ENCODE measurements around the gene DDX50.
A peak's percentile ranks its signal among the peaks of the same experiment; 100 is the strongest.

Gene DDX50

GRCh38 chr10:68987611-68988010 is 86.5 kb downstream of the DDX50 start:
- DNase-seq (ENCODE audit: low spot score), result peak; percentile 9

GRCh38 chr10:68988530-68989316 is 87.6 kb downstream of the DDX50 start, which contains the start of gene KIFBP:
Gene KIFBP (plus strand): TSS chr10:68988803. CDS start chr10:68988833, 30 bp downstream.
- DNase-seq (ENCODE audit: low spot score), result peak; percentile 98

GRCh38 chr10:68989317-68989990 is 88.3 kb downstream of the DDX50 start:
- DNase-seq (ENCODE audit: low spot score), result no peak

- DNase-seq (ENCODE audit: low spot score), result no peak
Observed at GRCh38 chr10:68992636-68993440, 91.7 kb downstream of the DDX50 start.

Measured in pons (tissue), 1 donor.